ENCODE results near the gene FOXJ1.
"Not testable (repeated sequence)": the region's sequence is repeated elsewhere in the genome, so short reads cannot be mapped to it uniquely, and the experiment has no call there.

DNA sequence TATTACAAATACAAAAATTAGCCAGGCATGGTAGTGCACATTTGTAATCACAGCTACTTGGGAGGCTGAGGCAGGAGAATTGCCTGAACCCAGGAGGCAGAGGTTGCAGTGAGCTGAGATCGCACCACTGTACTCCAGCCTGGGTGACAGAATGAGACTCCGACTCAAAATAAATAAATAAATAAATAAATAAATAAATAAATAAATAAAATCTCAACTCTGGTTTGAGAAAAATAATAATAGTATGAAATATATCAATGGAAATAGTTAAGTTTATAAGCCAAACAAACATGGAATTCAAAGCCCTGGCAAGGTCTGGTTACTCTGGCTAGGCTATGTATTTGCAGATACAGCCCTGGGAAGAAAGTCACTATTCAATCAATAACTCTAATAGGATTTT is 45.7 kb upstream of the FOXJ1 start:
- not testable (repeated sequence) for TF ChIP-seq GLIS3 (CRISPR knock-in tag; IDR thresholded peaks at IDR 0.05); TCF4 (CRISPR knock-in tag; IDR thresholded peaks at IDR 0.05; ENCODE audit: borderline replicate concordance); ZFP3 (CRISPR knock-in tag; IDR thresholded peaks at IDR 0.05); ARNTL (CRISPR knock-in tag; IDR thresholded peaks at IDR 0.05; ENCODE audit: borderline replicate concordance, low read depth); ZC3H10 (CRISPR knock-in tag; IDR thresholded peaks at IDR 0.05); ZFP30 (CRISPR knock-in tag; IDR thresholded peaks at IDR 0.05)
- TF ChIP-seq, protein P1, sequence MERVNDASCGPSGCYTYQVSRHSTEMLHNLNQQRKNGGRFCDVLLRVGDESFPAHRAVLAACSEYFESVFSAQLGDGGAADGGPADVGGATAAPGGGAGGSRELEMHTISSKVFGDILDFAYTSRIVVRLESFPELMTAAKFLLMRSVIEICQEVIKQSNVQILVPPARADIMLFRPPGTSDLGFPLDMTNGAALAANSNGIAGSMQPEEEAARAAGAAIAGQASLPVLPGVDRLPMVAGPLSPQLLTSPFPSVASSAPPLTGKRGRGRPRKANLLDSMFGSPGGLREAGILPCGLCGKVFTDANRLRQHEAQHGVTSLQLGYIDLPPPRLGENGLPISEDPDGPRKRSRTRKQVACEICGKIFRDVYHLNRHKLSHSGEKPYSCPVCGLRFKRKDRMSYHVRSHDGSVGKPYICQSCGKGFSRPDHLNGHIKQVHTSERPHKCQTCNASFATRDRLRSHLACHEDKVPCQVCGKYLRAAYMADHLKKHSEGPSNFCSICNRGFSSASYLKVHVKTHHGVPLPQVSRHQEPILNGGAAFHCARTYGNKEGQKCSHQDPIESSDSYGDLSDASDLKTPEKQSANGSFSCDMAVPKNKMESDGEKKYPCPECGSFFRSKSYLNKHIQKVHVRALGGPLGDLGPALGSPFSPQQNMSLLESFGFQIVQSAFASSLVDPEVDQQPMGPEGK (CRISPR knock-in tag; IDR thresholded peaks at IDR 0.05; ENCODE audit: borderline replicate concordance): not testable (repeated sequence)

All from SK-N-SH treated with all-trans-retinoic acid at 6 μM for 48 hours (cell line).